ELF-1 (cell line): ENCODE measurements around the gene CHCHD6.

Experiments used
- DNase-seq: peaks from one replicate; pipeline ENCODE4 v3.0.0-alpha.2; 2016; ENCODE audit warnings: low read depth, low spot score

CHCHD6 gene

DNA sequence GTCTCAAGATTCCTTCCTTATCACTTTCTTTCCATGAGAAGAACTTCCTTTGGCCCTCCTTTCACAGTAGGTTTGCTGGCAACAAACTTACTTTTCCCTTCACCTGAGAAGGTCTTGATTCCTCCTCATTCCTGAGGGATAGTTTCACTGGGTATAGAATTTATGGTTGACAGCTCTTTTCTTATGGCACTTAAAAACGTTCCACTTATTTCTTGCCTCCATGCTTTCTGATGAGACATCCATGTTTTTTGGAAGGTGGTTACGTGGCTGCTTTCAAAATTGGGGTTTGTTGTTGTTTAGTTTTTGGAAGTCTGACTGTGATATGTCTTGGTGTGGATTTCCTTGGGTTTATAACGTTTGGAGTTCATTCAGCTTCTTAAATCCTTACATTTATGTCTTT, 270.7 kb downstream of the CHCHD6 start:
- no peak for DNase-seq

DNA sequence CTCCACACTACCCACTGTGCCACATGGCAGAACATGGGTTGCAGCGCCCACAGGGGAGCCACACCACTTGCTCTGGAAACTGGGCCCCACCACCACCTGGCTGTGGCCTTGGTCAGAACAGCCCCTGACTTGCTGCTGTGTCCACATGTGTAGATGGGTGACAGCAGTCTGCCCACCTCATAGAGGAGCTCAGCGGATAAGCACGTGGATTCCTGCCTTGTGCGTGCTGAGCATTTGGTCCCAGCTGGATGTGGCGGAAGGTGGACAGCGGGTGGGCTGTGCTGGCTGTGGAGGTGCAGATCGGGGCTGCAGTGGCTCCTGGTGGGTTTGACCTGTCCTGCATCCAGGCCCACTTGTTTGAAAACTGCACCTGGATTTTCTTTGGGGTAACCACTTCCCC, 272.9 kb downstream of the CHCHD6 start:
- no peak for DNase-seq

- no peak for DNase-seq
These were observed 273.8 kb downstream of the CHCHD6 start for GRCh38 chr3:126977821-126978220.

GRCh38 chr3:126978291-126978690, 274.3 kb downstream of the CHCHD6 start:
- DNase-seq = no peak

DNA sequence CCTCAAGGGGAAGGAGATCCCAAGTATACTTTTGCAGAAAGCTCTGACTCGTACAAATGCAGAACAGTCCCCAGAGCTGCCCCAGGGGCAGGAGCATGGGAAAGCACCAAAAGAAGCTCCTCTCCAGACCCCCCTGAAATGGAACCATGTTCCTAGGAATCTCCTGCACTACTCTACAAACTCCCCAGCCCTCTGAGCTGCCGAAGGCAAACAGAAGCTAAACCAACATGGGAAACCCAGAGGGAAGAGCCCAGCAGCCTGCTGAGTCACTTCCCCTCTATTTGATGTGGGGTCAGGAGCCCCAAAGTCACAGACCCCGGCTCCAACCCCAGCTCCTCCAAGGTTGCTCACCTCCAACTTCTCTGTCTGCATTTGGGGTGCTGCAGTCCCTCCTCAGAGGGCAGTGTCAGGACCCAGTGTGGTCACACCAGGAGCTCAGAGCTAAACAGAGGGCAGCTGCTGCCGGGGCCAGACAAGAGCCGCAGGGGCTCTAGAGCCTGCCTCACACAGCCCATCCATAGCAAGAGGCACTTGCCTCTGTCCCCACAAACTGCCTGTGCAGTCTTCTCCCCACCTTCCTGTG, 275.1 kb downstream of the CHCHD6 start:
- DNase-seq = no peak

GRCh38 chr3:126980266-126980811, 276.3 kb downstream of the CHCHD6 start:
- DNase-seq = no peak

- DNase-seq = no peak
These were observed 278.1 kb downstream of the CHCHD6 start for GRCh38 chr3:126982126-126982470.

GRCh38 chr3:126982471-126983175, 278.6 kb downstream of the CHCHD6 start, which contains the start of gene PLXNA1:
Gene PLXNA1 (plus strand): TSS chr3:126983115. CDS start chr3:126988594, 5,479 bp downstream.
- DNase-seq = peak; percentile 92

DNA sequence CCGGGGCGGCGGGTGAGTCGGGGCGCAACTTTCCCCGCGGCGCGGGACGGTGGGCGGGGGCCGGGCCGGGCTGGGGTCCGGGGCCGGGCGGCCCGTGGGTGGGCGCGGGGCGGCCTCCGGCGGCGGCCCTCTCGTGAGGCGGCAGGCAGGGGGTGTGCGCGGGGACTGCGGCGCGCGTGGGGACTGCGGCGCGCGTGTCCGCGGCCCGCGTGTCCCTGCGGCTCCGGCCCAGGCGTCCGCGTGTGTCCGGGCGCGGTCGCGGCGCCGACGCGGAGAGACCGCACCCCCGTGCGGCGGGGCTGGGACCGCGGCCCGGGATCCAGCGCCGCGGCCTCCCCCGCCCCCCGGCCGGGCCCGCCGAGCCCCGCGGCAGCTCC, 279.2 kb downstream of the CHCHD6 start:
- DNase-seq = no peak

DNA sequence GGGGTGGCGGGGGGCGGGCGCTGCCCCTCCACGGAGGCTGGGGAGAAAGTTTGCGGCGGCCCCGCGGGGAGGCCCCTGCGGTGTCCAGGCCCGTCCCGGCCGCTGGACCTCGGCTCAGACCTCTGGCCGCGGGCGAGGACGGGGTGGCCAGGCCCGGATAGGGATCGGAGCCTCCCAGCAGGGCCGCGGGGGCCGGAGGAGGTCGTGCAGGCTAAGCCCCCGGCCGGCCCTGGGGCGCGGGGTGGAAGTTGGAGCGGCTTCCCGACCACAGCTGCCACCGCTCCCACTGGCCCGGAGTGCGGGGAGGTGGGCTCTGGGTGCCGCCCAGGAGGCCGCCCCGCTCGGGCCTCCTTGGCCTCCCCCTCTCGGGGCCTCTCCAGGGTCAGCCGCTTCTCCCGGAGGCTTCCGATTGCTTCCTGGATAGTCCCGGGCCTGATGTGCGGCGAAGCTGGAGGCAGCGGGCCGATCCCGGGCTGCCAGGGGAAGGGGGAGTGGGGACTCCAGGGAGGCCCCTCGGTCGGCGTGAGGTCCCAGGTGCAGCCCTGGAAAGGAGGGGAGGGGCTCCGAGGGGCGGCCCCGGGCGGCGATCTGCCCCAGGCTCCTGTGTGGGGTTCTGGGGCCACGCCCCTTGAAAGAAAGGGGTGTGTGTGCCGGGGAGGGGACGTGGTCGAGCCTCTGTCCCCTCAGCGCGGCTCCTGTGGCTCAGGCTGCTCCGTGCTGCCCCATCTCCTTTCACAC, 279.8 kb downstream of the CHCHD6 start:
- DNase-seq = peak; percentile 58

DNA sequence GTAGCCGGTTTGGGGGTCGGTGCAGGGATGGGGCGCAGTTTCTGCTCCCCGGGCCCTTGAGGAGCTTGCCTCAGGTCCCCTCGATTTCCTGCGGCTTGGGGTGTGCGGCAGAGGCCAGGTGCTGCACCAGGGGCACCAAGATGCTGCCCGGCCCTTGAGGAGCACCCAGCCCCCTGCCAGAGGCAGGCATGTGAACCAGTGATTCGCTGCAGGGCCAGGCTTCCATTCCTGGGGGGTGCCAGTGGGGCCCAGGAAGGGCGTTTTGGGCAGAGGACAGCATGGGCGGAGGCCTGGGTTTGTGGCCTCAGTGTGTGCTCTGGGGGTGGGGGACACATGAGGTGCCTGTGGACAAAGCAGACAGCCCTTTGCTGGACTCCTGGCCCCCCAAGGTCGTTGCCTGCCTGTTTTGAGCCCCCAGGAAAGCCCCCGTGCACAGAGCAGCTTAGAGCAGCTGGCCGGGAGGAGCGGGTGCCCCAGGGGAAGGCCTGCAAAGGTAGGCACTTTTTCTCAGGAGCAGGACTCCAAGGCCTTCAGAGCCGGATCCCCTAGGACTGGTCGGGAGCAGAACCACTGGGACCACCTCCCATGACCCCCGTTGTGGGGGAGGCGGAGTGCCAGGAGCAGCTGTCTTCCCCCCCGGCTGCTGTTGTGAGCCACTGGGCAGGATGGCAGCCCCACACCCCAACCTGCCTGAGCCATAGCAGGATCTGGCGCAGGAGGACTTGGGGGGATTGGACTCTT, 280.5 kb downstream of the CHCHD6 start:
- no peak for DNase-seq

GRCh38 chr3:126985132-126985985, 281.3 kb downstream of the CHCHD6 start:
- DNase-seq = no peak

- no peak for DNase-seq
These were observed 282.0 kb downstream of the CHCHD6 start for GRCh38 chr3:126986001-126986400.

DNA sequence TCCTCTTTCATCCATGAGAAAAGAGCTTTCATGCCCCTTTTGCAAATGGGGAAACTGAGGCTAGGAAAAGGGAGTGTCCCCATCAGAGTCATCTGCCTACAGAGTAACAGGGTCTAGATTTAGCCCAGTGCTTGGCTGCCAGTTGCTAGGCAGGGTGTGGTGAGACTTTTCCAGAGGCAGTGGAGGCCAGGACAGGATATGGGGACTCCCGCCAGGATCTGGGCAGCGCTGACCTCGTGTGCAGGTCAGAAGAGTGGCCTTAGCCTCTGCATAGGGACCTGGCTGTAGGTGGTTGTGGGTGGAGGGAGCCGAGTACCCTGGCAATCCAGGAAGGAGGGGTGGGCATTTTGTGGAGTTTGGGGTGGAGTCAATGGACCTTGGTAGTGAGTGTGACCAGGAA, 283.1 kb downstream of the CHCHD6 start:
- no peak for DNase-seq

DNA sequence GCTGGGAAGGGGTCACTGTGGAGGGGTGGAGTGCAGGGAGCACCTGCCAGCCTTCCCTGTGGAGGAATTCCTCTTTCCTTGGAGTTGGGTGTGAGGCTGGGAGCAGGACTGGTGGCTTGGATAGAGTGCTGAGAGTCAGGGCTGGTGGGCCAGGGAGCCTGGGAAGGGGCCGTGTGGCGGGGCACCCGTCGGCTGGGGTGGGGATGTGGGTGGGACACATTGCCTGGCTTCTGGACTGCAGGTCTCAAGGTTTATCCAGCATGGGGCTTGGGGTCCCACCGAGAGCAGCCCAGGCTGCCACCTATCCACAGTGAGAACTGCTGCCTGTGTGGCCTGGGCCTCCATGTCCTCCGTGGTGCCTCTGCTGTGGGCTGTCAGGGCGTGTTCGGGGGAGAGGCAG, 283.6 kb downstream of the CHCHD6 start:
- DNase-seq = no peak

DNA sequence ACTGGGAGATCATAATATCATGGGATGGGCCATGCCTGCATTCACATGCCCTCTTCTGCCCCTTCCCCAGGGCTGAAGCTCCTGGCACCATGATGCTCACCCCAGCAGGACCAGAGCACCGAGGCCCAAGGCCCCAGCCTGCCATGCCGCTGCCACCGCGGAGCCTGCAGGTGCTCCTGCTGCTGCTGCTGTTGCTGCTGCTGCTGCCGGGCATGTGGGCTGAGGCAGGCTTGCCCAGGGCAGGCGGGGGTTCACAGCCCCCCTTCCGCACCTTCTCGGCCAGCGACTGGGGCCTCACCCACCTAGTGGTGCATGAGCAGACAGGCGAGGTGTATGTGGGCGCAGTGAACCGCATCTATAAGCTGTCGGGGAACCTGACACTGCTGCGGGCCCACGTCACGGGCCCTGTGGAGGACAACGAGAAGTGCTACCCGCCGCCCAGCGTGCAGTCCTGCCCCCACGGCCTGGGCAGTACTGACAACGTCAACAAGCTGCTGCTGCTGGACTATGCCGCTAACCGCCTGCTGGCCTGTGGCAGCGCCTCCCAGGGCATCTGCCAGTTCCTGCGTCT, 284.5 kb downstream of the CHCHD6 start:
- no peak for DNase-seq

DNA sequence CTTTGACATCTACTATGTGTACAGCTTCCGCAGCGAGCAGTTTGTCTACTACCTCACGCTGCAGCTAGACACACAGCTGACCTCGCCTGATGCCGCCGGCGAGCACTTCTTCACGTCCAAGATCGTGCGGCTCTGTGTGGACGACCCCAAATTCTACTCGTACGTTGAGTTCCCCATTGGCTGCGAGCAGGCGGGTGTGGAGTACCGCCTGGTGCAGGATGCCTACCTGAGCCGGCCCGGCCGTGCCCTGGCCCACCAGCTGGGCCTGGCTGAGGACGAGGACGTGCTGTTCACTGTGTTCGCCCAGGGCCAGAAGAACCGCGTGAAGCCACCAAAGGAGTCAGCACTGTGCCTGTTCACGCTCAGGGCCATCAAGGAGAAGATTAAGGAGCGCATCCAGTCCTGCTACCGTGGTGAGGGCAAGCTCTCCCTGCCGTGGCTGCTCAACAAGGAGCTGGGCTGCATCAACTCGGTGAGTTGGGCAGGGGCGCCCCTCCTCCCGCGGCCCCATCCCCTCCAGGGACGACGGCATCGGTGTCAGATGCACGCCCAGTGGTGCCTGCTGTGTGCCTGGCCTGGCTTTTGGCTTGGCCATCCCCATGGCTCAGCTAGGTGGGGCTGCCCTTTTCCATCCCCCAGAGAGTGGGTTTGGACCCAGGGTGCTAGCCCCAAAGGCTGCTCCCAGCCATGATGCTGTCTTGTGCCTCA, 285.4 kb downstream of the CHCHD6 start:
- DNase-seq = no peak

DNA sequence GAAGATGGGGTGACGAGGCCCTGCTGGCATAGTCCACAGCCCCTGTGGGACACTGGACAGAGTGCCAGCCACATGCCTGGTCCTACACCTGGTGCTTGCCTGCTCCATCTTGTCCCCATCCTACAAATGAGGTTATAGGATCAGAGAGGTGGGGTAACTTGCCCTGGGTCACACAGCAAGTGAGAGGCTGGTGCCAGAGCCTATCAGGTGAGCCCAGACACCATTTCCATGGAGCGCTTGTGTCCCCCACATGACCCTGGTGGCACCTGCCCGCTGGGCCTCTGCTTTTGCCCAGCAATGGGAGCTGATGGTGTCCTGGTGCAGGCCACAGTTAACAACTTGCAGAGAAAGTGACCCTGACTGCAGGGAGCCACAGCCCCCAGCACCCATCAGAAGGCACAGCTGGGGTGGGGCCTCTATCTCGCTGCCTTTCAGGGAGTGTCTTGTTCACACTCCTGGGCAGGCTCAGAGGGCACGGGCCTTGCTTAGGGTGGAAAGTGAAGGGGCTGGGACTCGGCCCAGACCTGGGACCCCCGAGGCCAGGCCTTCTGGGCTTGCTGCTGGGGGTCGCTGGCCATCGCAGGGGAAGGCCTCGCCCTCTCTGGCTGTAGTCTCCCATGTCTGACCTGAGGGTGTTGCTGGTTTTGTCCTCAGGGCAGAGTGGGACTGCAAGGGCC, 286.1 kb downstream of the CHCHD6 start:
- DNase-seq = no peak

GRCh38 chr3:126990890-126991289, 286.9 kb downstream of the CHCHD6 start:
- no peak for DNase-seq
